Sigmoid colon (tissue), 3 donors: ENCODE measurements around the gene GLI3.
A peak's percentile ranks its signal among the peaks of the same experiment; 100 is the strongest.

ENCODE experiments used
- CTCF ChIP-seq, 4 experiments: fragments of 450-650 bp in 3 of 4; fragments of 200-600 bp in 1 of 4; IDR thresholded peaks; one replicate each; pipeline ENCODE4 v1.5.1; 2016 to 2019; ENCODE audit warnings: antibody characterized with exemption in 4 of 4, mild to moderate bottlenecking in 3 of 4, moderate library complexity in 2 of 4
- POLR2A ChIP-seq, 2 donors: fragments of 450-650 bp; IDR thresholded peaks; one replicate each; pipeline ENCODE4 v1.6.1; 2016; ENCODE audit warnings: antibody characterized with exemption in 2 of 2, mild to moderate bottlenecking in 2 of 2, moderate library complexity in 2 of 2

GRCh38 chr7:42071372-42072261 is 165.4 kb downstream of the GLI3 start:
- peak in 3 of 4 experiments; percentile 10 to 37 (median 15) for TF ChIP-seq CTCF (IDR thresholded peaks at IDR 0.05)
- no peak for TF ChIP-seq POLR2A (IDR thresholded peaks at IDR 0.05)
